Effector CD8-positive, alpha-beta T cell (primary cell): ENCODE results near the gene C14orf132.
"Not testable (repeated sequence)": the region's sequence is repeated elsewhere in the genome, so short reads cannot be mapped to it uniquely, and the experiment has no call there.

Source experiments
- DNase-seq: peaks from one replicate; lab custom pipeline; 2025; lab: John Stamatoyannopoulos, UW
- total RNA-seq, 4 experiments: gene quantifications; one replicate each; lab custom pipeline; 2026; lab: John Stamatoyannopoulos, UW

Gene C14orf132
- 0.24 to 3.4 (median 0.59) reads per million in 4 experiments for total RNA-seq

DNA sequence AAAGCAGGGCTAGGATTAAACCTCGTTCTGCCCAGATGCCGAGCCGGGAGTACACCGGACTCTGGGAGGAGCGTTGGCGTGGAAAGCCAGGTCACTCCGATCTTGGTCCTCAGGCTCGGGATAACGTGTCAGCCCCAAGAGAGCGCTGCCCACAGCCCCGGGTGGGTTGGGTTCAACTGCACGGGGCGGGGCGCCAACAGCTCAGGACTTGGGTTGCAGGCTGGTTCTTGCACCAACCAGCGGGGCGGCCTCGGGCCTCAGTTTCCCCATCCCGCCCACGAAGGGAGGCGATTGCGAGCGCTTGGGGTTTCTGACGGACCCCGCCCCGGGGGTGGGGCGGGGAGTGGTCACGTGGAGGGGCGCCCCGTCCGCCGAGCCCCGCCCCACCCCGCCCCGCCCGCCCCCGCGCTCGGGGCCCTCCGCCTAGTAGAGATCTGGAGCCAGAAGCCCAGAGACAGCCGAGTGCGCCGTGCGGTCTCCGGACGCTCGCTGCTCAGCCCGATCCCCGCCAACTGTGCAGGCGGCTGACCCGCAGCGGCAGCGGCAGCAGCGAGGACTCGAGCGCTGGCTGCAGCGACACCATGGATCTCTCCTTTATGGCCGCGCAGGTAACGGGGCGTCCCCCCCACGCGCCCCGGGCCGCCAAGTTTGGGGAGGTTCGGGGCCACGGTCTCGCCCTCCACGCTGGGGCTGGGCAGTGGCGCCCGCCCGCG is at the start of gene C14orf132:
Gene C14orf132, plus strand, starts transcription at position 443 of the 713 bp plus-strand sequence. Its CDS starts 139 bp downstream, at position 582.
- no peak for DNase-seq

GRCh38 chr14:95993768-95994592 is 45.2 kb upstream of the C14orf132 start:
- DNase-seq: no peak

DNA sequence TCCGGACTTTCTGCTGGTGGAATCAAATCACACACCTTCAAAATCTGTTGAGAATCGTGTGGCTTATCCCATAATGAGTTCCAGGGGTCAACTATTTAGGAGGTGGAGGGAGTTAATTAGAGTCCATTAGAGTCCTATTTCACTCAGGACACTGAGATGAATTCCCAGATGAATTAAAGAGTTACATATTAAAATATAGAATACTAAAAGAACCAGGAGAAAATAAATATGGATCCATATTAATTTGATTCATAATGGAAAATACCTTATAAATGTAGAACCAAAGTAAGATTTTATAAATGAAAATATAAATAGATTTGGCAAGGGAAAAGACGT is 44.6 kb upstream of the C14orf132 start:
- no peak for DNase-seq

DNA sequence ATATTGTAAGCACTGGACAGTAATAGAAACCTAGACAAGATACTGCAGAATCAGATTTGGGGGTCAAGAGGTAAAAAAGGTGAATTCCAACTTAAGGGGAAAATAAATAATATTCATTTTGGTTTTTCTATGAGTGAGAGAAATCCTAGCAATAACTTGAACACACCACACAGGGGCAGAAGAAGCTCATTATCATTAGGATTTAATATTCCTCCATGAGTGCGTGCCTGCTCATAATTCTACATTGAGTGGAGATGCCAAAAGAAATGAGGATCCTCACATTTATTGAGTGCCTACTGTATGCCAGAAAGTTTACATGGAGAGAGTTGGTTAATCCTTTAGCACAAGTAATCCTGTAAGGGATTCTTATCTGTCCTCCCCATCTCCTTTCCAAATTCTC is 40.5 kb upstream of the C14orf132 start:
- no peak for DNase-seq

- no peak for DNase-seq
Observed at GRCh38 chr14:96001866-96002497, 37.2 kb upstream of the C14orf132 start.

- DNase-seq: no peak
Observed at GRCh38 chr14:96002498-96002884, 36.7 kb upstream of the C14orf132 start.

- no peak for DNase-seq
Observed at GRCh38 chr14:96011131-96011530, 28.0 kb upstream of the C14orf132 start.

- no peak for DNase-seq
Observed at GRCh38 chr14:96011607-96012006, 27.6 kb upstream of the C14orf132 start.

GRCh38 chr14:96012757-96013156 is 26.4 kb upstream of the C14orf132 start:
- DNase-seq: not testable (repeated sequence)

- no peak for DNase-seq
Observed at GRCh38 chr14:96014176-96014575, 25.0 kb upstream of the C14orf132 start.

- DNase-seq: no peak
Observed at GRCh38 chr14:96016501-96017160, 22.5 kb upstream of the C14orf132 start.

DNA sequence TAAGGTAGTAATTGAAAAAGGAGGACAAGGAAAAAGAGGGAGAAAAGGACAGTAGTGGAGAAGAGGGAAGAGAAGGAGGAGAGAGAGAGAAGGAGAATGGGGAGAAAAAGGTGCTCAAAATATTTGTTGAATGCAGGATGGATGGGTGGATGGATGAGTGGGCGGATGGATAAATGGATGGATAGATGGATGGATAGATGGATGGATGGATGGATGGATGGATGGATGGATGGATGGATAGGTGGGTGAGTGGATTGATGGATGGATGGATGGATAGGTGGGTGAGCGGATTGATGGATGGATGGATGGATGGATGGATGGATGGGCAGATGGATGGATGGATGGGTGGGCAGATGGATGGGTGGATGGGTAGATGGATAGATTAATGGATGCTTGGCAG is 21.3 kb upstream of the C14orf132 start:
- no peak for DNase-seq

- DNase-seq: no peak
Observed at GRCh38 chr14:96027431-96028355, 11.5 kb upstream of the C14orf132 start.

GRCh38 chr14:96029089-96029645 is 10.0 kb upstream of the C14orf132 start:
- no peak for DNase-seq

DNA sequence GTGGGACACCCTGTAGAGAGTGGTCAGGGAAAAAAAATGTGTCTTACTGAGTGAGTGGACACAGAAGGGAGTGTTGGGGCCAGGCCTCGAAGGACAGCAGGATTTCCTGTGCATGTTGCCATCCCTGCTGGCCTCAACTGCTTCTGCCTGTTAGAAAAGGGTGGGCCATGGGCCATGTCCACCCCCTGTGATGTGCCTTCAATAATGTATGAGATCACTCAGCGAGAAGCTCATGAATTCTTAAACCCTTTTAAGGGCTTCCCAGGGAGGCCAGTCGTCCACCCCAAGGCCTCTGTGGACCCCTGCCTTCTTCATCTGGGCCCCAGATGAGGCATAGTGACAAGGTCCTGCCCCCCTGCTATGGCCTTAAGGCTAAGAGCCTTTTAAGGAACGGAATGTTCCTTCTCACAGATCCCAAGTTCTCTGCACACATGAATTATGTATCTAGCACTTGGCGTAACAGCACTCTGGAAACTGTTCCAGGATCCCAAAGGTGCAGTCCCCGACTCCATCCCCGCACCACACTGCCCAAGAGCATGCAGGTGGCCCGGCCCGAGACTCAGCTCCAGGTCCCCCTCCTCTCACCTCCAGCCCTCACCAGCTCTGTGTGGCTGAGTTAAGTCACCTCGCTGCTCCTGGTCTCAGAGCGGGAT is 8.9 kb upstream of the C14orf132 start:
- DNase-seq: no peak

GRCh38 chr14:96031691-96032090 is 7.5 kb upstream of the C14orf132 start:
- DNase-seq: no peak

GRCh38 chr14:96035456-96035855 is 3.7 kb upstream of the C14orf132 start:
- no peak for DNase-seq

GRCh38 chr14:96037891-96038557 is 1.1 kb upstream of the C14orf132 start:
- DNase-seq: no peak

- no peak for DNase-seq
Observed at GRCh38 chr14:96038558-96038919, 623 bp upstream of the C14orf132 start.
